Renal cortex interstitium (tissue), 11 donors: ENCODE measurements around the gene HSBP1L1. TPM values are rescaled to one million over a fixed set of nuclear protein-coding genes. Genes with fewer than 3 reads are reported as not detected.
A peak's percentile ranks its signal among the peaks of the same experiment; 100 is the strongest.

Experiments used
- DNase-seq, 11 donors: peaks; one replicate each; pipeline ENCODE4 v3.0.0-alpha.2; 2013; ENCODE audit warnings: low read depth in 9 of 11, low spot score in 4 of 11; ENCODE audit errors: extremely low read depth in 1 of 11
- polyA plus RNA-seq, 3 donors: library from polyadenylated mRNA; unstranded; fragments of 120-200 nt; gene quantifications; one replicate each; pipeline ENCODE4 v1.2.1, GENCODE V29; 2013; ENCODE audit not compliant: insufficient read length in 3 of 3

The HSBP1L1 gene
- polyA plus RNA-seq, 3 donors = 17.2 to 29.2 (median 22.2) TPM

DNA sequence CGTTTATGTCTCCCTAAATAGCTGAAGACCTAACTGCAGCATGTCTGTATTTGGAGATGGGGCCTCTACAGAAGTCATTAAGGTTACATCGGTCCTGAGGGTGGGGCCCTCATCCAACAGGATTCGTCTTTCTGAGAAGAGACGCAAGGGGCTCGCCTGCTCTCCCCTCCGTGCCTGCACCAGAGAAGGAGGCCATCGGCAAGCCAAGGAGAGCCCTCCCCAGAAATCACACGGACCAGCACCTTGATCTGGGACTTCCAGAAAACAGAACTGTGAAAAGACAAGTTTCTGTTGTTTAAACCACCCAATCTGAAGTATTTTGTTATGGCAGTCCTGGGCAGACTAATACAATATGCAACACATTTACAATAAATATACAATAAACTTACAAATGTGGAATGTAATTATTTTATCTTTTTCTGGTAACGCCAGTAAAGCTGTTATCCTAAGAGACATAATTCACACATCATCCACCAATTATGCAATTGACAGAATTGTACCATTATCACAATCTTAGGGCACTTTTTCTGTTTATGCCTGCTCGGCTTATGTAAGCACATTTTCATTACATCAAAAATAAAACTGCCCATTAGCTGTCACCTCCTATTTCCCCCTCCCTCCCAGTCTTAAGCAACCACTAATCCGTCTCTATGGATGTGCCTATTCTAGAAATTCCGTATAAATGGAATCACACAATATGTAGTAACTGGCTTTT is 6.1 kb downstream of the HSBP1L1 start:
- no peak for DNase-seq

DNA sequence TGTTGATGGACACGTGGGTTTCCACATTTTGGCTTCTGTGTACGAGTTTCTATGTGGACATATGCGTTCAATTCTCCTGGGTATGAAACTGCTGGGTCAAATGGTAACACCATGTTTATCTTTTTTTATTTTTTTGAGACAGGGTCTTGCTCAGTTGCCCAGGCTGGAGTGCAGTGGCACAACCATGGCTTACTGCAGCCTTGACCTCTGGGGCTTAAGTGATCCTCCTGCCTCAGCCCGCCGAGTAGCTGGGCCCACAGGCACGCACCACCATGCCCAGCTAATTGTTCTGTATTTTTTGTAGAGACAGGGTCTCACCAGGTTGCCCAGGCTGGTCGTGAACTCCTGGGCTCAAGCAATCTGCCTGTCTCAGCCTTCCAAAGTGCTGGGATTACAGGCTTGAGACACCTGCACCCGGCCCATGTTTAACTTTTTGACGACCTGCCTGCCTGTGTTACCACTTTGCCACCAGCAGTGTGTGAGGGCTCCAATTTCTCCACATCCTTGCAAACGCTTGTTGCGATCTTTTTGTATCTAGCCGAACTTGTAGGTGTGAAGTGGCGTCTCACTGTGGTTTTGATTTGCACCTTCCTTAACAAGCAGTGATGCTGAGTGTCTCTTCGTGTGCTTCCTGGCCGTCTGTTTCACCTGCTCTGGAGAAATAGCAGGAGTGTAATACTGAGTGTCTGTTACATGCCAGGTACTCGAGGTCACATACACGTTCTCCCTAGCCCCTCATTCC is 6.9 kb downstream of the HSBP1L1 start:
- DNase-seq = no peak

DNA sequence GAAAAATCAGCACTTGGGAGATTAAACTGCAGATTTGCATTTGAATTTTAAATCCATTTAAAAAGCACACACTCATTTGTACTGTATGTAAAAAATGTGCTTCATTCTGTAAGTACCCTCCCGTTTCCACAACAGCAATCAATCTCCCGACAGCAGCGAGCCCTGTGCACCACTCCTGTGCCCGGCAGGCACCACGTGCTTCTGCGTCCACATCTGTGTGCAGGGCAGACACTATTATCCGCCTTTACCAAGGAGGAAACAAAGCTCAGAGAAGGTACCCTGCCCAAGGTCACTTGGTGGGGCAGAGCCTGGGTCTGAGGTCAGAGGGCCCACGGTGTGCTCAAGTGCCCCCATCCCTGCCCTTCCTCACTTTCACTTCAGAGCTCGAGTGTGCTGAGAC is 7.5 kb downstream of the HSBP1L1 start:
- DNase-seq = no peak

DNA sequence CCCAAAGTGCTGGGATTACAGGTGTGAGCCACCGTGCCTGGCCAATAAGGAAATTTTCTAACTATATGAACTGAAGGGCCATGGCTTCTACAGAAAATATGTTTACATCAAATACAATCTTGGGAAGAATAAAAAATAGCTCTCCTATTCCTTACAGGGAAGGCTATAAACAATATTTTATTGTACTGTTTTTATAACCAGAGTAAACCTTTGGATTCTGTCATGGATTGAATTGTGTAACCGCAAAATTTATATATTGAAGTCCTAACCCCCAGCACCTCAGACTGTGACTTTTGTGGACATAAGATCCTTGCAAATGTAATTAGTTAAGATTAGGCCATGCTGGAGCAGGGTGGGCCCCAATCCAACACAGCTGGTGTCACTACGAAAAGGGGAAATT is 8.3 kb downstream of the HSBP1L1 start:
- DNase-seq = no peak

DNA sequence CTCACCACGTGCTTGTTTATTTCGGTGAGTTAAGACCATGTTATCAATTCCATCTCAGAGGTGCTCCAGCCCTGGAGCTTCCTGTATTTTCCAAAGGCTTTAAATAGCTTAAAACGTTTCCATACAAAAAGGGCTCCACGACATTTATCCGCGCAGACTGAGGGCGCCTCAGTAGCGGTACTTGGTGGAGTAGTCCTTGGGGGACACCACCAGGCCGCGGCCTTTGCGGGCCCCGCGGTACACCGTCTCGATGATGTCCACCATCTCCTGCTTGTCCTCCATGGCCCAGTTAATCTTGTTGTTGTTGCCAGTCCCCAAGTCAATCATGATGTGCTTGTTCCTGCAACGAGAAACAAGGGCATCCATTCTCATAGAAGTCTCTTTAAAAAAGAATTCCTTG is 9.1 kb downstream of the HSBP1L1 start:
- DNase-seq = no peak

DNA sequence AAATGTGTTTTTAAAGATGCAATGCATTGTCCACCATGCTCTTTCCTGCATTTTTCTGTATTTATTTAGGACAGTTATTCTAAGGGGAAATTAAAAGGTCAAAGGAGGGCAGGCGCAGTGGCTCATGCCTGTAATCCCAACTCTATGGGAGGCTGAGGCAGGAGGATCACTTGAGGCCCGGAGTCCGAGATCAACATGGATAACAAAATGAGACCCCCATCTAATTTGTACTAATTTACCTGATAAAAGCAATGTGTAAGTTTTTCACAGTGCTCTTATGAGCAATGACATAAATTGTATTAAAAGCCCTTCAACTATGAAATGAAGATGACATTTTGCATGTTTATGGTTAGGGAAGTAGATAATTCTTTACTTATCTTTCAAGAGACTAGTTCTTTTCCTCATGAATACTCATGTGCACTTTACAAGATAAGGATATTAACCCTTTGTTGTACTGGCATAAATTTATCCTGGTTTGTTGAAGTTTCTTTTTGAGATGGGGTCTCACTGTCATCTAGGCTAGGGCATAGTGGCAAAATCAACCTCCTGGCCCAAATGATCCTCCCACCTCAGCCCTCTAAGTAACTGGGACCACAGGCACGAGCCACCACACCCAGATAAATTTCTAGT is 9.7 kb downstream of the HSBP1L1 start:
- no peak for DNase-seq

DNA sequence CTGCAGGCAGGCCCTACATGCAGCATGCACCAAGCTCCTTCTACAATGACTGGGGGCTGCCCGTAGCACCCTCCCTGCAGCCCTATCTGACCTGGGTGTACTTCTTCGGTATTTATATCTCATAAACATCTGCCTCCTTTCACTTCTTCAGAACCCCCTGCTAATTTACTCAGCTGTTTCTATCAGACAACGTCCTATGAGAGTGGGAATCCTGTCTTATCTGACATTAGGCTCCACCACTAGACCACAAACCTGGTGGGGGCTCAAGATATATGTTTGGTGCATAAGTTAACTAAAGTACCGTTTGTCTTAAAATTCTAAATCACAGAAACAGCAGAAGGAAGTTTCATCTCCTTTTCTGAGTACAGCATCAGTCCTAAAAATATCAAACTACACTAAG is 10.6 kb downstream of the HSBP1L1 start:
- no peak for DNase-seq

DNA sequence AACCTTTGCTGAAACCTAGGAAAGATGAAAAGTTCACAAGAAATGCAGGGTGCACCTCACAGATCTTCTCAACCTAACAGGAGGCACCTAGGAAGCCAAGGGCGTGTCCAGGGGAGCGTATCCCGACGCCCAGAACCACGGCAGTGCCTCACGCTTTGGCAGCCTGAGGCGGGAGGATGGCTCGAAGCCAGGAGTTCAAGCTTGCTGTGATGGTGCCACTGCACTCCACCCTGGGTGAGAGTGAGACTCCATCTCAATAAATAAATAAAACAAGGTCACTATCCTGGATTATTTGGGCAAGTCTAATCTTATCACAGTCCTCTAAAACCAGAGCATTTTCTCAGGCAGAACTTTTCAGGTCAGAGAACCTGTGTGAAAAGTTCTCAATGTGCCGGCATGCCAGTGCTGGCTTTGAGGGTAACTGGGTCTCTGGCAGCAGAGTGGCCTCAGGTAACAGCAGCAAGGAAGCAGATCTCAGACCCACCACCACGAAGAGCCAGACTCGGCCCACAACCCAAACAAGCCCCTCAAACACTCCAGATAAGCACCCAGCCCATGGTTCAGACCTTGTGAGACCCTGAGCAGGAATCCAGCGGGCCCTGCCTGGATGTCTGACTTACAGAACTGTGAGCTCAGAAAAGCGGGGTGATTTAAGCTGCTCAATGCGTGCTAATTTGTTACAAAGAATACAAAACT is 11.7 kb downstream of the HSBP1L1 start:
- no peak for DNase-seq

DNA sequence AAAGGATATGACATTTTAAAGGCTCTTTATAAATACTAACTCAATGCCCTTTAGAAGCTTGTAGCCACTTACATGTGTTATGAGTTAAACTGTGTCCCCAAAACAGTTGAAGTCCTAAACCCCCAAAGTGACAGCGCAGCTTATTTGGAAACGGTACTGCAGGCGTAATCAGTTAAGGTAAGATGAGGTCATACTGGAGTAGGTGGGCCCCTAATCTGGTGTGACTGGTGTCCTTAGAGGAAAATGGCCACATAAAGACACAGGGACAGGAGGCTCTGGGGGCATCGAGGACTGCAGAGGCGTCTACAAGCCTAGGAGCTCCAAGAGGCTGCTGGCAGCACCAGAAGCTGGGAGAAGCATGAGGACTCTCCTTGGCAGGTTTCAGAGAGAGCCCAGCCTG is 15.4 kb downstream of the HSBP1L1 start:
- DNase-seq = no peak

DNA sequence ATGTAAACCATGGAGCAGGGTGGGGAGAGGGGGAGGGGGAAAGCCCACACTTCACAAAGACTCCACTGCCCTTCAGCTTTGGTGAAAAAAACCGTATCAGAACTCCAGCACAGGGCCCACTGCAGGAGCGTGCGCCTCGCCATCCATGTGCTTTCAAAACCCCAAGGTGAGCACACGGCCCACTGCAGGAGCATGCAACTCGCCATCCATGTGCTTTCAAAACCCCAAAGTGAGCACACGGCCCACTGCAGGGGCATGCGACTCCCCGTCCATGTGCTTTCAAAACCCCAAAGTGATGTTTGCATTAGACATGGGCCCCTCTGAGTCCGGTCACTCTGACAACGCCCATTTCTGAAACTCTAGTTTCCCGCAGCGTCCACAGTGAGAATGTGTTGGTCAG is 16.1 kb downstream of the HSBP1L1 start:
- no peak for DNase-seq

DNA sequence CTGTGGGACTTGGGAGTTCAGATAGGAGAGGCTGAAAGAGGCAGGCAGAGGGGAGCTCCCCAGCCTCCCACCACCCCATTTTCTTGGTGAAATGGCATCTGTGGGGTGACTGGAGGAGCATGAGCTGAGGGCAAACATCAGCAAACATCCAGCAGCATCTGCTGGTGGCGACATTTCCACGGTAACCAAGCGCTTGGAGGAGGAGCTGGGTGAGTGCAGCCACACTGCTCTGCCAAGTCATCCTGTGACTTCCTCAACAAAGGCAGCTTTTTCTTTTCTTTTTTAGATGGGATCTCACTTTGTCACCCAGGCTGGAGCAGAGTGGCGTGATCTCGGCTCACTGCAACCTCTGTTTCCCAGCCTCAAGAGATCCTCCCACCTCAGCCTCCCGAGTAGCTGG is 18.3 kb downstream of the HSBP1L1 start:
- DNase-seq = no peak

DNA sequence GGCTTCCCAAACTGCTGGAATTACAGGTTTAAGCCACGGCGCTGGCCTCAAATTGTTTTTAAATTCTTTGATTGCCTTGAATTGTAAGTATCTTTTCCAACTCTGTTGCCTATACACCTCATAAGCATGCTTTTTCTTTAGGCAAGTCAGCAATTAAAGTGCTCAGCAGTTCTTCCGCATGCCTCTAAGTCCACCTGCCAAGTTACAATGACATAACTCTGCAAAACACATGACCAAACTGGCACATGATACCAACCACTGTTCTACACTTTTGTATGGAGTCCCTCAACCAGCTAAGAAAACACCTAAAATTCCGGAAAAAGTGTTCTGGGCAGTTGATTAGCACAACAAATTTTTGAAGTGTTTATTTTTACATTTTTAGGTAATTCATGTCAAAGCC is 18.8 kb downstream of the HSBP1L1 start:
- DNase-seq = no peak

DNA sequence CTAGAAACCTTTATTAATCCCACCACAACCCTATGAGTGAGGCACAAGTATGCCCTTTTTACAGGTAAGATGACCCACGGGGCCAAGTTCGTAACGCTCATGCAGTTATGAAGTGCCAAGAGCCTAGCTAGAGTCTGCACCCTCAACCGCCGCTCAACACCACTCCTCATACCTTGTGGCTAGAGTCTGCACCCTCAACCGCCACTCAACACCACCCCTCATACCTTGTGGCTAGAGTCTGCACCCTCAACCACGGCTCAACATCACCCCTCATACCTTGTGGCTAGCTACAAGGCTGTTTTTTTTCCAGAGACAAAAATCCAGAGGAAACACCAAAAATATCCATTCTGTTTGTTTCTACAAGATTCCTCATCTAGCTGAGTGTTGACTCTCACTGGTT is 19.4 kb downstream of the HSBP1L1 start:
- DNase-seq = no peak

DNA sequence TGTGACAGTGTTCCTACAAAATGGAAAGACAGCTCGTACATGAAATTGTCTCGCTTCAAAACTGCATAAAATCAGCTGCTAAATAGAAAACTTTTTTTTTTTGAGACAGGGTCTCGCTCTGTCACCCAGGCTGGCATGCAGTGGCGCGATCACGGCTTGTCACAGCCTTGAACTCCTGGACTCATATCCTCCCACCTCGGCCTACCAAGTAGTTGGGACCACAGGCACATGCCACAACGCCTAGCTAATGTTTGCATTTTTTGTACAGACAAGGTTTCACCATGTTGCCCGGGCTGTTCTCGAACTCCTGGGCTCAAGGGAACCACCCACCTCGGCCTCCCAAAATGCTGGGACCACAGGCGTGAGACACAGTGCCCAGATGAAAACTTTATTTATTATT is 20.7 kb downstream of the HSBP1L1 start:
- no peak for DNase-seq

DNA sequence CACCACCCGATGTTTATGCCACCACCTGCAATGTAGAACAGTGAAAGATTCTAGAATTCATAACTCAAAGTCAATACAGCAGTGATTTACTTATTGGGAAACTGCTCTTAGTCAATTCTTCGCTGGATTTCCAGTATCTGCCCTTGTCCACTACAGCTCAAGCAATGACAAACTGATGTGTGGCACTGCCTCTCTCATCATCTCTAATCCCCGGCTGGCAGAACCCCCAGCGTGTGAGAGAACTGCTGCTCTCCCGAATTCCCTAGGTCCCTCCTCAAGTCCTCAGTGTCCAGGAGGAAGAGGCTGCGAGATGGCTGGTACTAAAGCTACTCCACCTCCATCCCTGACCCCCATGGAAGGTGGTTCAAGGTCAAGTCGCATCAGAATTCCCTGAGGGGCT is 22.3 kb downstream of the HSBP1L1 start:
- DNase-seq = no peak

DNA sequence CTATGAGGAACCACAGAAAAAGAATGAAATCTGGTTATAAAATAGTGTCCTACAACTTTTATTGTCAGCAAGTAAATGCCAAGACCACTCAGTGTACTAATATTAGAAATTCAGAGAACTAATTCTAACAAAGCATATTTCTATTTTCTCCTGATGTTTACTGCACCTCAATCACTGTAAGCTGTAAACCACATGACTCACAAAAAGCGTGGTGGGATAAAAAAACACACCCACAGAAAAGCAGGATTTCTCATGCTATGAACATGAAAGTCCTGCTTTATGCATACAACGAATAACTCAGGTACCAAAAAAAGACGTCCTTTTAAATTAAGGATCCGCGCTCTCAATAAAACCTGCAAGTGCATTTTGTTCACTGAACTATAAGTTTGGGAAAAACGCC is 23.1 kb downstream of the HSBP1L1 start:
- DNase-seq = no peak

DNA sequence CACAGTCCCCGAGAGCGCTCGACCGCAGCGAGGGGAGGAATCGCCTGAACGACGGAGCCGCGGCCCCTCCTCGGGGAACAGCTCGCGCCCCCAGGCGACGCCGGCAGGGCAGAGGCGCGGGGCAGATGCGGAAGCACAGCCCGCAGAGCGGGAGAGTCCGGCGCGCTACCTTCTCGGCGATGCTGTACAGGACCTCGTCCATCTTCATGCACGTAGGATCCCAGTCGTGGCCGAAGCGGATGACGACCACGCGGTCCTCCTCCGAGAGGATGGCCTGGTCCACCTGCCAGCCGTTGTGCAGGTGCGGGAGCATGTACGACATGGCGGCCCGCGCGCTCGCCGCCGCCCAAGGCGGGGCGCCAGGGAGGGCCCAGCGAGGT is 23.6 kb downstream of the HSBP1L1 start:
- peak; percentile 19 to 57 (median 38) for DNase-seq

DNA sequence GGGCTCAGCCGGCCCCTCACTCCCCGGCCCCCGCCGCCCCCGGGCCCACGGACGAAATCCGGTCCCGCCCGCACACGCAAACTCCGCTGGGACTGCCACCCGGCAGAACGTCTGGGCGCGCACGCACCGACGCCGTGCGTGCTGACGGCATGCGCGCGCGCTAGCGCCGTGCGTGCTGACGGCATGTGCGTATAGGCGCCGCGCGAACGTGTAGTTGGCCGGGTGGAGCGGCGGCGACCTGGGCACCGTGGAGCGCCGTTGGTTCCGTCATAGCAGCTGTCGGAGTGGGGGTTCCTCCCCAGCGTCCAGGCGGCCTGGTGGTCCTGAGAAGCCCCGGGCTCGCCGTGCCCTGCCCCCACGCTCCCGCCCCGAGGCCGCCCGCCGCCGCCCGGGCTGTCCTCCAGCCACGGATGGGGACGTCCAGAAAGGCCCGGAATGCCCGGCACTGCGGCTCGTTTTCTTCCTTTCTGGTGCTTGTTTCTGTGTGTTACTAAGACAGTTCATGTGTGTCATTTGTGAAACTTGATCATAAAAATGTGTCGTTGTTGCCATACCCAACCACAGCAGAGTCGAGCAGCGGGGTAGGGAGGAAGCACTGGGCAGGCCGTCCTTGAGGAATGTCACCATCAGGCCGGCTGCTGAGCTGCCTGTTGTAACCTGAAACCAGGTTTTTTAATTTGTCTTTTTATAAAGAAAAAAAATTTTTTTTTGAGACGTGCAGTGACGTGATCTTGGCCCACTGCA is 24.2 kb downstream of the HSBP1L1 start, which contains the start of gene TXNL4A:
Gene TXNL4A (minus strand): TSS at position 113 of the 744 bp plus-strand sequence. CDS start 171 bp downstream, outside the sequence.
- peak; percentile 51 to 82 (median 74) for DNase-seq

DNA sequence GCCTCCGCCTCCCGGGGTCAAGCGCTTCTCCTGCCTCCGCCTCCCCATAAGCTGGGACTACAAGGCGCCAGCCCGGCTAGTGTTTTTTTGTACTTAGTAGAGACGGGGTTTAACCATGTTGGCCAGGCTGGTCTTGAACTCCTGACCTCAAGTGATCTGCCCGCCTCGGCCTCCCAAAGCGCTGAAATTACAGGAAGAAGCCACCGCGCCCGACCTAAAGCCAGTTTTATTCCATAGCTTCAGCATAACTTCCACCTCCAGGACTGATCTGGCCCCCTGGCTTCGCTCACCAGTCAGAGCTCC is 24.7 kb downstream of the HSBP1L1 start:
- DNase-seq = no peak
